ENCODE measurements around the gene NLRC5. TPM values are rescaled to one million over a fixed set of nuclear protein-coding genes. Genes with fewer than 3 reads are reported as not detected.
A peak's percentile ranks its signal among the peaks of the same experiment; 100 is the strongest.

Gene NLRC5
- total and polyA plus RNA-seq, 5 donors from 2014 or later, result 75.3 to 842 (median 98.2) TPM

DNA sequence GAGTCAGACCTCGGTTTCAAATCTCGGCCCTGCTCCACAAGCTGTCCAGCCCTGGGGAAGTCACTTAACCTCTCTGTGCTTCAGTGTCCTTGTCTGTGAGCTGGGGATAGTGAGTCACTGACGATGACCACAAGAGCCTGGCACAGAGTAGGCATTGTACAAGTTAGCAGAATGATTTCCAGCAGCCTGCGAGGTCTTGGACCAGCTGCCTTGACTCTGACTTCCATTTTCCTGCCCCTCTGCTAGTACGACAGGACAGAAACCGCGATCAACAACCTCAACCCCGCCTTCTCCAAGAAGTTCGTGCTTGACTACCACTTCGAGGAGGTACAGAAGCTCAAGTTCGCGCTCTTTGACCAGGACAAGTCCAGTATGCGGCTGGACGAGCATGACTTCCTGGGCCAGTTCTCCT is 123.7 kb downstream of the NLRC5 start:
- Mint-ChIP-seq H3K9me3 (no peaks in the 10 kb centered on the region), H3K4me3 (no peak overlapping the region), H3K27me3 (no peaks in the 10 kb centered on the region), H3K27ac (no peak overlapping the region), H3K4me1 (peaks cover 0 to 3% (median under 1%) of the 10 kb centered on the region in 4 donors), H3K36me3 (peaks cover 3% of the 10 kb centered on the region)
- Histone ChIP-seq H3K27me3 (ENCODE audit: control insufficient read depth, insufficient read depth, low read length) (no peaks in the 10 kb centered on the region), H3K36me3 (ENCODE audit: control insufficient read depth, insufficient read depth, low read length) (no peaks in the 10 kb centered on the region), H3K4me1 (ENCODE audit: control insufficient read depth, insufficient read depth, low read length, poor library complexity, severe bottlenecking) (no peaks in the 10 kb centered on the region), H3K27ac (ENCODE audit: insufficient read depth, low read length, poor library complexity, severe bottlenecking) (no peak overlapping the region), H3K9me3 (ENCODE audit: control insufficient read depth in 2 of 2, low read length in 2 of 2) (no peaks in the 10 kb centered on the region), H3K4me3 (ENCODE audit: low read depth, low read length) (no peak overlapping the region)
- no peak for DNase-seq
- no peak for ATAC-seq (ENCODE audit: low read depth in 2 of 2)

GRCh38 chr16:57113664-57114063 is 124.3 kb downstream of the NLRC5 start:
- no peak overlapping the region for H3K27ac ChIP-seq (ENCODE audit: insufficient read depth, low read length, poor library complexity, severe bottlenecking)
- no peak for DNase-seq
- H3K36me3 Mint-ChIP-seq, result peaks cover 3% of the 10 kb centered on the region
- no peak overlapping the region for H3K27ac Mint-ChIP-seq
- no peaks in the 10 kb centered on the region for H3K9me3 ChIP-seq (ENCODE audit: control insufficient read depth in 2 of 2, low read length in 2 of 2)
- no peaks in the 10 kb centered on the region for H3K9me3 Mint-ChIP-seq
- H3K4me3 ChIP-seq (ENCODE audit: low read depth, low read length), result no peak overlapping the region
- H3K27me3 Mint-ChIP-seq, result no peaks in the 10 kb centered on the region
- H3K4me1 Mint-ChIP-seq, result peaks cover 0 to 3% (median under 1%) of the 10 kb centered on the region in 4 donors
- no peak overlapping the region for H3K4me3 Mint-ChIP-seq
- no peak for ATAC-seq (ENCODE audit: low read depth in 2 of 2)
- H3K27me3 ChIP-seq (ENCODE audit: control insufficient read depth, insufficient read depth, low read length), result no peaks in the 10 kb centered on the region
- no peaks in the 10 kb centered on the region for H3K4me1 ChIP-seq (ENCODE audit: control insufficient read depth, insufficient read depth, low read length, poor library complexity, severe bottlenecking)
- no peaks in the 10 kb centered on the region for H3K36me3 ChIP-seq (ENCODE audit: control insufficient read depth, insufficient read depth, low read length)

GRCh38 chr16:57115168-57115513 is 125.8 kb downstream of the NLRC5 start:
- Mint-ChIP-seq H3K4me3 (no peak overlapping the region), H3K36me3 (peaks cover 3% of the 10 kb centered on the region), H3K4me1 (peaks cover 0 to 2% (median 0%) of the 10 kb centered on the region in 4 donors), H3K27me3 (no peaks in the 10 kb centered on the region), H3K27ac (no peak overlapping the region), H3K9me3 (no peaks in the 10 kb centered on the region)
- Histone ChIP-seq H3K9me3 (ENCODE audit: control insufficient read depth in 2 of 2, low read length in 2 of 2) (no peaks in the 10 kb centered on the region), H3K36me3 (ENCODE audit: control insufficient read depth, insufficient read depth, low read length) (no peaks in the 10 kb centered on the region), H3K4me3 (ENCODE audit: low read depth, low read length) (no peak overlapping the region), H3K4me1 (ENCODE audit: control insufficient read depth, insufficient read depth, low read length, poor library complexity, severe bottlenecking) (no peaks in the 10 kb centered on the region), H3K27me3 (ENCODE audit: control insufficient read depth, insufficient read depth, low read length) (no peaks in the 10 kb centered on the region), H3K27ac (ENCODE audit: insufficient read depth, low read length, poor library complexity, severe bottlenecking) (no peak overlapping the region)
- DNase-seq (no peak), ATAC-seq (ENCODE audit: low read depth in 2 of 2) (no peak)

DNA sequence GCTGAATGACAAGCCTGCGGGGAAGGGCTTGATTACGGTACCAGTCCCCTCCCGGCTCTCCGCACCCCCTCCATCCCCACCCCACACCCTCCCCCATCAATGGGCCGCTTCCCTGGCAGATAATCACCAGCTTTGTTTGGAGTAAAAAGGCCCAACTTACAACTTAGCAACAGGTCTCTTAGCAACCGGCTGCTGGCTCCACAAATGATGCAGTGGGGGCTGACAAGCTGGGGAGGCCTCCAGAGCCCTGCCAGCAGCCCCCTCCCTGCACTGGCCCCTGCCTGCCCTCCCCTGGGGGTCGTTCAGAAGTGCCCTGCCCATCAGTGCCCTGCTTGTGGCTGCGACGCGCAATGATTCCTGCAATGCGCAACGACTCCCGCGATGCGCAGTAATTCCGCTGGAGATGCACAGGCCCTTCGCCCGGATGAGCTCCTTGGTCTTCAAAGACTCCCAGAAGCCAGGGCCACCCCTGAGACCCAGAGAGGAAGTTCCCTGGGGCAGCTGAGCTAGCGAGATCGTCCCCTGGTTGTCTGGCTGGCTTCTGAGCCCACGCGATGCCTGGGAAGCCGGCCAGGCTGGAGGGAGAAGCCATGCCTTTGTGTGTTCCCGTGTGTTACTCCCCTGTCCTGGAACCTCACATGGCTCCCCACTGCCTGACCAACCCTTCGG is 126.3 kb downstream of the NLRC5 start:
- no peaks in the 10 kb centered on the region for H3K9me3 ChIP-seq (ENCODE audit: control insufficient read depth in 2 of 2, low read length in 2 of 2)
- Mint-ChIP-seq H3K4me3 (no peak overlapping the region), H3K9me3 (no peaks in the 10 kb centered on the region), H3K4me1 (peaks cover 0 to 2% (median 0%) of the 10 kb centered on the region in 4 donors), H3K27me3 (no peaks in the 10 kb centered on the region), H3K36me3 (peaks cover 3% of the 10 kb centered on the region), H3K27ac (no peak overlapping the region)
- no peaks in the 10 kb centered on the region for H3K36me3 ChIP-seq (ENCODE audit: control insufficient read depth, insufficient read depth, low read length)
- ATAC-seq (ENCODE audit: low read depth in 2 of 2) (no peak), DNase-seq (no peak)
- H3K4me3 ChIP-seq (ENCODE audit: low read depth, low read length), result no peak overlapping the region
- H3K4me1 ChIP-seq (ENCODE audit: control insufficient read depth, insufficient read depth, low read length, poor library complexity, severe bottlenecking), result no peaks in the 10 kb centered on the region
- no peaks in the 10 kb centered on the region for H3K27me3 ChIP-seq (ENCODE audit: control insufficient read depth, insufficient read depth, low read length)
- no peak overlapping the region for H3K27ac ChIP-seq (ENCODE audit: insufficient read depth, low read length, poor library complexity, severe bottlenecking)

GRCh38 chr16:57118461-57119084 is 129.2 kb downstream of the NLRC5 start:
- ATAC-seq (ENCODE audit: low read depth in 2 of 2), result no peak
- no peak for DNase-seq
- Histone ChIP-seq H3K27ac (ENCODE audit: insufficient read depth, low read length, poor library complexity, severe bottlenecking) (no peak overlapping the region), H3K4me1 (ENCODE audit: control insufficient read depth, insufficient read depth, low read length, poor library complexity, severe bottlenecking) (peaks cover 3% of the 10 kb centered on the region), H3K36me3 (ENCODE audit: control insufficient read depth, insufficient read depth, low read length) (no peaks in the 10 kb centered on the region), H3K27me3 (ENCODE audit: control insufficient read depth, insufficient read depth, low read length) (no peaks in the 10 kb centered on the region), H3K4me3 (ENCODE audit: low read depth, low read length) (no peak overlapping the region), H3K9me3 (ENCODE audit: control insufficient read depth in 2 of 2, low read length in 2 of 2) (no peaks in the 10 kb centered on the region)
- Mint-ChIP-seq H3K4me1 (peaks cover 0 to 7% (median under 1%) of the 10 kb centered on the region in 4 donors), H3K36me3 (peaks cover 3% of the 10 kb centered on the region), H3K27ac (peak overlapping the region in 1 of 3 donors; percentile 31), H3K27me3 (no peaks in the 10 kb centered on the region), H3K4me3 (no peak overlapping the region), H3K9me3 (no peaks in the 10 kb centered on the region)

- Mint-ChIP-seq H3K27me3 (no peaks in the 10 kb centered on the region), H3K36me3 (peaks cover 6% of the 10 kb centered on the region), H3K9me3 (peaks cover 0 to 2% (median 0%) of the 10 kb centered on the region in 7 donors), H3K4me1 (peaks cover under 1 to 54% (median 35%) of the 10 kb centered on the region in 4 donors), H3K4me3 (peak overlapping the region in 1 of 4 donors; percentile 51), H3K27ac (peak overlapping the region; percentile 89 to 94 (median 90))
- Histone ChIP-seq H3K9me3 (ENCODE audit: control insufficient read depth in 2 of 2, low read length in 2 of 2) (no peaks in the 10 kb centered on the region), H3K4me3 (ENCODE audit: low read depth, low read length) (no peak overlapping the region), H3K27ac (ENCODE audit: insufficient read depth, low read length, poor library complexity, severe bottlenecking) (no peak overlapping the region), H3K4me1 (ENCODE audit: control insufficient read depth, insufficient read depth, low read length, poor library complexity, severe bottlenecking) (peaks cover 33% of the 10 kb centered on the region), H3K27me3 (ENCODE audit: control insufficient read depth, insufficient read depth, low read length) (no peaks in the 10 kb centered on the region), H3K36me3 (ENCODE audit: control insufficient read depth, insufficient read depth, low read length) (no peaks in the 10 kb centered on the region)
- ATAC-seq (ENCODE audit: low read depth in 2 of 2) (no peak), DNase-seq (no peak)
These were observed 134.0 kb downstream of the NLRC5 start for GRCh38 chr16:57123216-57123973.

DNA sequence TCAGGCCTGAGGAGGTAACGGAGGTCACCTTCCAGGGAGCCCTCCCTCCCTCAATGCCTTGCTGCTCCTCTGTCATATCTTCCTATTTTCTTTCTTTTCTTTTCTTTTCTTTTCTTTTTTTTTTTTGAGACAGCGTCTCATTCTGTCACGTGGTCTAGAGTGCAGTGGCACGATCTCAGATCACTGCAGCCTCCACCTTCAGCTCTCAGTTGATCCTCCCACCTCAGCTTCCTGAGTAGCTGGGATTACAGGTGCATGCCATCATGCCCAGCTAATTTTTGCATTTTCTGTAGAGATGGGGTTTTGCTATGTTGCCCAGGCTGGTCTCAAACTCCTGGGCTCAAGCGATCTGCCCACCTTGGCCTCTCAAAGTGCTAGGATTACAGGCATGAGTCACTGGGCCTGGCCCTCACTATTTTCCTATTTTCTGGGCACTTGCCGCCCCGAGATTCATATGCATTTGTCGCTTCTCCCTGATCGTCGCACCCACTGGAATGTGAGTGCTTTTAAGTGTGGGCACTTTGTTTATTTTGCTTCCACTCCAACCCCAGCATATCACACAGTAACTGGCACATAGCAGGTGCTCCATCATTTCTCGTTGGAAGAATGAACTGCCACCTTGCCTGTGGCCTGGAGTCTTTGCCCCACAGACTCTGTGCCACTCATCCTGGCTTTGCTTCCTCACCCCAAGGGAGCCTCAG is 134.8 kb downstream of the NLRC5 start:
- Mint-ChIP-seq H3K4me3 (peak overlapping the region in 1 of 4 donors; percentile 51), H3K36me3 (peaks cover 6% of the 10 kb centered on the region), H3K27me3 (no peaks in the 10 kb centered on the region), H3K9me3 (peaks cover 0 to 2% (median 0%) of the 10 kb centered on the region in 7 donors), H3K4me1 (peaks cover 6 to 61% (median 42%) of the 10 kb centered on the region in 4 donors), H3K27ac (peak overlapping the region; percentile 90 to 95 (median 94))
- no peak for ATAC-seq (ENCODE audit: low read depth in 2 of 2)
- Histone ChIP-seq H3K4me3 (ENCODE audit: low read depth, low read length) (no peak overlapping the region), H3K27ac (ENCODE audit: insufficient read depth, low read length, poor library complexity, severe bottlenecking) (no peak overlapping the region), H3K36me3 (ENCODE audit: control insufficient read depth, insufficient read depth, low read length) (no peaks in the 10 kb centered on the region), H3K4me1 (ENCODE audit: control insufficient read depth, insufficient read depth, low read length, poor library complexity, severe bottlenecking) (peaks cover 40% of the 10 kb centered on the region), H3K9me3 (ENCODE audit: control insufficient read depth in 2 of 2, low read length in 2 of 2) (no peaks in the 10 kb centered on the region), H3K27me3 (ENCODE audit: control insufficient read depth, insufficient read depth, low read length) (no peaks in the 10 kb centered on the region)
- peak in 1 of 3 donors; percentile 46 for DNase-seq
